Fibroblast of skin of scalp (primary cell): Measurements from ENCODE around the gene MAP1LC3B.
"Not testable (repeated sequence)": the region's sequence is repeated elsewhere in the genome, so short reads cannot be mapped to it uniquely, and the experiment has no call there.

Source experiments
- DNase-seq: peaks from one replicate; pipeline ENCODE4 v3.0.0-alpha.2; 2013

Gene MAP1LC3B

GRCh38 chr16:87382023-87382785, 9.9 kb upstream of the MAP1LC3B start:
- DNase-seq: no peak

- DNase-seq: peak; percentile 98
Observed at GRCh38 chr16:87383505-87384161, 8.5 kb upstream of the MAP1LC3B start, which contains the start of gene FBXO31. TSS of gene FBXO31 (minus strand) at chr16:87383776. CDS start at chr16:87383744, 32 bp downstream.

- no peak for DNase-seq
Observed at GRCh38 chr16:87384162-87384874, 7.8 kb upstream of the MAP1LC3B start.

GRCh38 chr16:87384875-87385167, 7.3 kb upstream of the MAP1LC3B start:
- DNase-seq: not testable (repeated sequence)

GRCh38 chr16:87387942-87388817, 4.0 kb upstream of the MAP1LC3B start:
- peak; percentile 99 for DNase-seq

GRCh38 chr16:87388818-87389134, 3.4 kb upstream of the MAP1LC3B start:
- no peak for DNase-seq

- DNase-seq: no peak
Observed at GRCh38 chr16:87389245-87389644, 2.9 kb upstream of the MAP1LC3B start.

- DNase-seq: not testable (repeated sequence)
Observed at GRCh38 chr16:87389914-87390313, 2.2 kb upstream of the MAP1LC3B start.

- DNase-seq: no peak
Observed at GRCh38 chr16:87390641-87391323, 1.4 kb upstream of the MAP1LC3B start.

GRCh38 chr16:87391324-87391949, 699 bp upstream of the MAP1LC3B start:
- peak; percentile 36 for DNase-seq

- peak; percentile 42 for DNase-seq
Observed at GRCh38 chr16:87392821-87393679, 914 bp downstream of the MAP1LC3B start.

GRCh38 chr16:87393680-87394055, 1.5 kb downstream of the MAP1LC3B start:
- no peak for DNase-seq

- no peak for DNase-seq
Observed at GRCh38 chr16:87395181-87395842, 3.2 kb downstream of the MAP1LC3B start.

GRCh38 chr16:87404764-87405625, 12.9 kb downstream of the MAP1LC3B start:
- DNase-seq: no peak

GRCh38 chr16:87406495-87407088, 14.5 kb downstream of the MAP1LC3B start:
- no peak for DNase-seq

- no peak for DNase-seq
Observed at GRCh38 chr16:87407511-87408112, 15.5 kb downstream of the MAP1LC3B start.

GRCh38 chr16:87409153-87409552, 17.0 kb downstream of the MAP1LC3B start:
- DNase-seq: no peak

- DNase-seq: no peak
Observed at GRCh38 chr16:87409781-87410180, 17.6 kb downstream of the MAP1LC3B start.
